Bronchial epithelial cell (primary cell): ENCODE data around the gene FLYWCH1. TPM values are rescaled to one million over a fixed set of nuclear protein-coding genes. Genes with fewer than 3 reads are reported as not detected.

Experiments
- DNase-seq: peaks from one replicate; pipeline ENCODE4 v3.0.0-alpha.2; 2010; ENCODE audit warnings: low read depth
- FAIRE-seq: peaks from 2 replicates; lab custom pipeline; 2011; peaks lifted over from hg19 to GRCh38; lab: Jason Lieb, UNC
- H3K27me3 ChIP-seq: 2 replicates; pipeline ENCODE4 v1.5.1; 2011; ENCODE audit warnings: low read length; ENCODE audit not compliant: control insufficient read depth, insufficient read depth
- H3K36me3 ChIP-seq: 2 replicates; pipeline ENCODE4 v1.5.1; 2011; ENCODE audit warnings: low read length; ENCODE audit not compliant: control insufficient read depth, insufficient read depth
- H3K4me3 ChIP-seq: 2 replicates; pipeline ENCODE4 v1.5.1; 2011; ENCODE audit warnings: mild to moderate bottlenecking, low read depth, low read length, control low read depth
- CTCF ChIP-seq: IDR thresholded peaks from 2 replicates; pipeline ENCODE4 v1.5.1; 2011; ENCODE audit warnings: mild to moderate bottlenecking, moderate library complexity, low read length, control low read depth, inconsistent platforms; ENCODE audit not compliant: insufficient read depth, severe bottlenecking
- total RNA-seq: library from RNA; depleted of rRNA; stranded (reverse); fragments of >200 nt; gene quantifications from 2 replicates; pipeline ENCODE4 v1.2.1, GENCODE V29; 2014

FLYWCH1 gene
- total RNA-seq, 1 donor from 2014 or later, result 41.9 TPM

DNA sequence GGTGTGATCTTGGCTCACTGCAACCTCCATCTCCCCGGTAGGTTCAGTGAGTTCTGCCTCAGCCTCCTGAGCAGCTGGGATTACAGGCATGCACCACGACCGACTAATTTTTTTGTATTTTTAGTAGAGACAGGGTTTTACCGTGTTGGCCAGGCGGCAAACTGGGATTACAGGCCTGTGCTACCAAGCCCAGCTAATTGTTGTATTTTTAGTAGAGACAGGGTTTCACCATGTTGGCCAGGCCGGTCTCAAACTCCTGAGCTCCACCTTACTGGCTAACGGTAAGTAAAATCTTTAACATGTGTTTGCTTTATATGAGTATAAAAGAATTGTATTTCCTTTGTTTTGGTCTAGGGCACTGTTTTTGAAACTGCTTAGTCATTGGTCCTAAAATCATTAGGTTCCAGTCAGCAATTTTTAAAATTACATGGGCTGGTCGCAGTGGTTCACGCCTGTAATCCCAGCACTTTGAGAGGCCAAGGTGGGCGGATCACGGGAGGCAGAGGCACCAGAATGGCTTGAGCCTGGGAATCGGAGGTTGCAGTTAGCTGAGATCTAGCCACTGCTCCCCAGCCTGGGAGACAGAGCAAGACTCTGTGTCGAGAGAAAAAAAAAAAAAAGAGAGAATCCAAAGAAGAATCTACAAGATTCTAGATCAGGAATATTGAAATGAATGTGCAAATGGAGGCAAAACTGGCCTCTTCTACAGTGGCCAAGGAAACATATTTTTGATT is 3.6 kb downstream of the FLYWCH1 start:
- TF ChIP-seq CTCF, result no peak
- no peak for DNase-seq
- Histone ChIP-seq H3K36me3 (peaks cover 8% of the 10 kb centered on the region), H3K27me3 (no peaks in the 10 kb centered on the region), H3K4me3 (no peak overlapping the region)
- FAIRE-seq, result no peak

- peak; percentile 65 for TF ChIP-seq CTCF
- H3K27me3 ChIP-seq, result no peaks in the 10 kb centered on the region
- no peak for FAIRE-seq
- peaks cover 7% of the 10 kb centered on the region for H3K36me3 ChIP-seq
- H3K4me3 ChIP-seq, result no peak overlapping the region
- peak; percentile 57 for DNase-seq
These were observed 8.0 kb downstream of the FLYWCH1 start for GRCh38 chr16:2919511-2920255.

GRCh38 chr16:2923481-2923880 is 11.8 kb downstream of the FLYWCH1 start:
- H3K27me3 ChIP-seq, result no peaks in the 10 kb centered on the region
- DNase-seq, result no peak
- H3K36me3 ChIP-seq, result peaks cover 8% of the 10 kb centered on the region
- no peak overlapping the region for H3K4me3 ChIP-seq
- FAIRE-seq, result no peak
- TF ChIP-seq CTCF, result no peak

DNA sequence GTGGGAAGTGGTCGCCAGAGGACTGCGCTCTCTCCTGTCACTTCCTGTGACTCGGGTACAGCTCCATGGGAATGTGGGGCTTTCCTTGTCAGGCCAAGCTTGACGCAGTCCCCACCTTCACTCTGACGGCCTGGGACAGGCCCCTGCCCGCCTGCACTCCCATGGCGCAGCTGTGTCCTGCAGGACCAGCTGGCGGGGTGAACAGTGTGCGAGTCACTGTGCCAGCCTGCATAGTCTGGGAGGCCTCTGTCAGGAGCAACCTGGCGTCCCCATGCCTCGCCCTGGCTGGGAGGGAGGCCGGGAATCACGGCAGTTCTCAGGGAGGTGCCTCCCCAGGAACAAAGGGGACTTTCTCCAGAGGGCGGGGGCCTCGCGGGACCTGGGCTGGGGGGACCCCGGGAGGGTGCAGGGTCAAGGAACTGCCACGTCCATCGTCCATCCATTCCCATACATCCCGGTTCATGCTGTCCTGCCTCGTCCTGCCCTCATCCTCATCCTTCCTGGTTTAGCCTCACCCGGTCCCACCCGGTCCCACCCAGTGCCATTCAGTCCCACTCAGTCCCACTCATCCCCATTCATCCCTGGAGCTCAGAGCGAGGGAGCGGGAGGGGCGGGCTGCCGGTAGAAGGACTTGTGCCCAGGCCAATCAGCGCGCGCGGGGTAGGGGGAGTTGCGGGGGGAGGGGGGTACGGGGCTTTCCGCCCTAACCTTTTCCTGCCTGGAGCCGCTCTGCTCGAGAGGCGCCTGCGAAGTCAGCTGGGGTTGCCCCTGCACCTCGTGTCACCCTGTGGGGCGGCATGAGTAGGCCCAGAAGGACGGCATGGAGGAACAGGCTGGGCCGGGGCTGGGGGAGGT is 13.4 kb downstream of the FLYWCH1 start:
- Histone ChIP-seq H3K36me3 (peaks cover 18% of the 10 kb centered on the region), H3K27me3 (no peaks in the 10 kb centered on the region), H3K4me3 (no peak overlapping the region)
- FAIRE-seq, result no peak
- TF ChIP-seq CTCF, result no peak
- peak; percentile 80 for DNase-seq

DNA sequence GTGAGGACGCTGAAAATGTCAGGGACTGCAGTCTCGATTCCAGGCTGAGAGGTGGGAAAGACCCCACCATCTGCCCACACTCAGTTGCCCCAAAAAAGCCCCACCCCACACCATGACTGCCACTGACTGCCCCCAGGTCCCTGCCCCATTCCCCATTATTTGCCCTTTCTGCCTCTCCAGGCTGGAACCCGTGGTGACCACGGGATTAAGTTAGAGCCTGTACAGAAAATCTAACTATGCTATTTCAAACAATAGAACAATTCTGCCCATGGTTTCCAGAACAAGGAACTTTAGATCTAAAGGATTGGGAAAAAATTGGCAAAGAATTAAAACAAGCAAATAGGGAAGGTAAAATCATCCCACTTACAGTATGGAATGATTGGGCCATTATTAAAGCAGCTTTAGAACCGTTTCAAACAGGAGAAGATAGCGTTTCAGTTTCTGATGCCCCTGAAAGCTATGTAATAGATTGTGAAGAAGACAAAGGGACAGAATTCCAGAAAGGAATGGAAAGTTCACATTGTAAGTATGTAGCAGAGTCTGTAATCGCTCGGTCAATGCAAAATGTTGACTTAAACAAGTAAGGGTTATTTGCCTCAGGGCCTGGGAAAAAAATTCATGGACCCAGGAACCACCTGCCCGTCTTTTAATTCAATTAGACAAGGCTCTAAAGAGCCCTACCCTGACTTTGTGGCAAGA is 14.4 kb downstream of the FLYWCH1 start:
- H3K27me3 ChIP-seq, result no peaks in the 10 kb centered on the region
- no peak overlapping the region for H3K4me3 ChIP-seq
- peaks cover 22% of the 10 kb centered on the region for H3K36me3 ChIP-seq
- DNase-seq (no peak), FAIRE-seq (no peak)
- no peak for TF ChIP-seq CTCF
